Stimulated activated CD8-positive, alpha-beta memory T cell treated with anti-CD3 and anti-CD28 coated beads, Interleukin-12 subunit alpha, Interleukin-12 subunit beta, amount 100 ng/mL, for 1 hour (primary cell): ENCODE results near the gene FIBP.
A peak's percentile ranks its signal among the peaks of the same experiment; 100 is the strongest.
"Not testable (repeated sequence)": the region's sequence is repeated elsewhere in the genome, so short reads cannot be mapped to it uniquely, and the experiment has no call there.

ENCODE experiments used
- DNase-seq: peaks from one replicate; pipeline ENCODE4 v3.0.0-alpha.2; 2020; ENCODE audit warnings: low read depth

Gene FIBP

GRCh38 chr11:65859095-65859811 is 29.0 kb downstream of the FIBP start:
- peak; percentile 97 for DNase-seq

GRCh38 chr11:65858681-65859087 is 29.6 kb downstream of the FIBP start:
- no peak for DNase-seq

- peak; percentile 94 for DNase-seq
These were observed 30.2 kb downstream of the FIBP start, which contains the start of gene CFL1 for GRCh38 chr11:65857853-65858680. TSS of gene CFL1 (minus strand) at chr11:65858180. CDS start at chr11:65858099, 81 bp downstream.

DNA sequence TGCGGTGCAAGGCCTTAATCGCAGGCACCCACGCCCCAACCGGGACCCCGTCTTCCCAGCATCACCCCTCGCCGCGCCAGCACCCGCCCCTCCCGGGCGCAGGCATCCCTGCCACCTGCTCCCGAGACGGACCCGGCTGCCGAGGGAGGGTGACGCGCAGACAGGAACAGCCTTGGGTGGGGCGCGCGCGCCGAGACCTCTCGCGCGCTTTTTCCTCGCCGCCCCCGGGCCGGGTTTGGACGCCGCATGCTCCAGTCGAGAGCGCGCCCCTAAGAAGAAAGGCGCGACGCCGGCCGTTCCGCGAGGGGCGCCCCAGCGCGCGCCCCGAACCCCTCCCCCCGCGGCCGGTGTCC is 30.8 kb downstream of the FIBP start:
- DNase-seq = no peak

- DNase-seq = peak; percentile 68
These were observed 31.4 kb downstream of the FIBP start for GRCh38 chr11:65856689-65857499.

GRCh38 chr11:65855927-65856363 is 32.3 kb downstream of the FIBP start:
- DNase-seq = no peak

DNA sequence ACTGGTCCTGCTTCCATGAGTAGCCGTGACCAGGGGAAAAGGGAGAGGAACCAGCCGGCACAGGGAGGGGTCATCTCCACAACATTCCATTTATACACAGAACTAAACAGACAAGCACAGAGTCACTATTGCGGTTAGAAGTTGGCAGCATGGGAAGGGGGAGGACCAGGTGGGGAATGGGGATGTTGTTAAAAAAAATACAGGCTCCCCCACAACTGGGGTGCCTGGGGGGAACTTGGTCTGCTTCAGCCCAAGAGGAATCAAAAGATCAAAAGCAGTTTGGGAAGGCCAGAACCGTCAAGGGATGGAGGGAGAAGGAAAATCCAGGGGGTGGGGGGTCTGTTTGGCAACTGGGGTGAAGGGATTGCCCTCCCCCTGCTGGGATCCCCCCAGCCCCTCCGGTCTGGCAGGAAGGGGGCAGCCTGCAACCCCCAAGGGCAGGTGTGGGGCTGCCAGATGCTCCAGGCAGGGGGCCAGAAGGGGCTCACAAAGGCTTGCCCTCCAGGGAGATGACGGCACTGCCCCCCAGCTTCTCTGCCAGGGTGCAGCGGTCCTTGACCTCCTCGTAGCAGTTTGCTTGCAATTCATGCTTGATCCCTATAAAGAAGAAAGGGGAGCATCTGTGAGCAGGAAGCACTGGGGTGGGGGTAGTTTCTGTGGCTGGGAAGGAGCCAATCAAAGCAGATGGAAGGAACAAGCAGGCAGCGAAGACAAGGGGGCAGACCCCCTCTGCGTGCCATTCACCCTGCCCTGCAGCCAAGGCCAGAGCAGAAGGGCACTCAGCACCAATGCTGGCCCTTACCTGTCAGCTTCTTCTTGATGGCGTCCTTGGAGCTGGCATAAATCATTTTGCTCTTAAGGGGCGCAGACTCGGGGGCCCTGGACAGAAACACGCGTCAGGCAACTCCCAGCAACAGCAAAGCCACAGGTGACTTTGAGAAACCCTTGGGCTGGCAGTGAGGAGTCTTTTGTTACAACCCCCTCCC is 33.1 kb downstream of the FIBP start:
- DNase-seq = no peak

DNA sequence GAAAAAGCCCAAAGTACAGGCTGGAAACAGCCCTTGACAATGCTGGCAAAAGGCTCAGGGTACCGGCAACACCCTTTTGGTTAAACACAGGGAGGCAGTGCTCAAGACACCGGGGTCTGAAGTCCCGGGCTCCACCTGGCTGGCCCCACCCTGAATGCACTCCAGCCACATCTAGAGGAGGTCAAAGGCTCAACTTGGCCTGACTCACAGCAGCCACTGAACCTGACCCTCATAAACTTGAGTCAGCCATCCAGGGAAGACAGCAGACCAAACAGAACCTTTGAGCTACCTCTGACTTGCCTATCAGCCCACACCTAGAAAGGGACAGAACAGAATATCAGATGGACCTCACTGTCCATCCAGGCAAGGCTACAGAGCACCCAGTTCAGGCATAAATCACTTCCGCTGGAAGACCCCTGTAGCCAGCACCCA is 34.1 kb downstream of the FIBP start:
- DNase-seq = no peak

DNA sequence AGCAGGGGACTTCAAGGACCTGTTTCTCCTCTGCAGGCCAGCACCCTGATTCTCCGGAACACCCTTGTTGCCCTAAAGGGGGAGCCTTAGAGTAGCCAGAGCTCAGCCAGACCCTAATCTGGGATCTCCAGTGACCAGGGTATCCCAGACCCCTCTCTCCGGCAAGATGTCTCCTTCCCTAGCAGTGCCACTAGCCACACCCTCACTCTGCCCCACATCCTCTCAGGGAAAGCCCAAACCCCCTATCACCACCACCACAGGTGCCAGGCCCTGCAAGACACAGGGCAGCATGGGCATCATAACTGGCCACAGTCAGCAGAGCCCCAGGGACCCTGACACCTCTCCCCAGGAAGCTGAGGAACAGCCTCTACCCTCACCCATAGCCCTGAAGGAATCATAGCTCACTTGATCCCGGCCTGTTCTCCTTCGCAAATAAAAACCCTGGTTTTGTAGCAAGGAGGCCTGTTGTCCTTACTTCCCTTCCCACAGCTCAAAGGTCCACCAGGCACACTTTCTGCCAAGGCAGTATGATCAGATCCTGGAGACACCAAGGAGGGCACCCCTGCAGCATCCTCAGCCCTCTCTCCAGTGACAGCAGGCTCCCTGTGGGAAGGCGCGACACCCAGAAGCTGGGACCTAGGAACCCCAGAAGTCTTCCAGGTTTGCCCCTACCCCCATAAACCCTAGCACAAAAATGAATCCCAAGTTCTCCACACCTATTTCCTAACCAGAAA is 34.9 kb downstream of the FIBP start:
- no peak for DNase-seq

- DNase-seq = no peak
These were observed 35.6 kb downstream of the FIBP start for GRCh38 chr11:65852508-65853245.

DNA sequence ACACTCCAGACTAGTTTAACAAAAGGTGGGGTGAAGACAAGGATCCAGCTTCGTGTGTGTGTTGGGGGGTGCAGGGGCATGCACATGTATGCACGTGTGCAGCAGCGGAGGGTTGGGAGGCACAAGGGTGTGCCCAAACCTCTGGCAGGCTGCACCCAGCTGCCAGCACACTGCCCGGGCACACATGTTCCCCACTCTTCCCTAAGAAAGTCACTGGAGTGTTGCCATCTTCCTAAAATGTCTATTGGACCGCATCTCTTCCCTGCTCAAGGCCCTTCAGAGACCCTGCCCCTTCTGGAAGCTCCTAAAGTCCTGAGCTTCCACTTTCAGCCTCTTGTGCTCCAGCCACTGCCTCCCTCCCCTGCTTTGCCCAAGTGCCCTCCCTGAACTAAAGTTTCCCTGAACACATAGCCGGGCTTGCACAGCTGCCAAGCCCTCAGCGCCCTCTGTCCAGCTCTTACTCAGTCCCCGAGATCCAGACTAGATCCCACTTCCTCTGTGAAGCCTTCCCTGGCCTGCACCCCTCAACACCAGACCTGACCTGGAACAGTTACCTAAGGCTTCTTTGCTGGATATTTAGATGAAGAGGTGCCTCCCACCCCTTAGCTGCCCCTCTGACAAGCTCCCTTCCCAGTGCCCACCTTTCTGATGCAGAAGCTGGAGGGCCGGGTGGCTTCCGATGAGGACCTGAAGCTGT is 36.3 kb downstream of the FIBP start:
- no peak for DNase-seq

GRCh38 chr11:65851083-65851579 is 37.1 kb downstream of the FIBP start:
- no peak for DNase-seq

DNA sequence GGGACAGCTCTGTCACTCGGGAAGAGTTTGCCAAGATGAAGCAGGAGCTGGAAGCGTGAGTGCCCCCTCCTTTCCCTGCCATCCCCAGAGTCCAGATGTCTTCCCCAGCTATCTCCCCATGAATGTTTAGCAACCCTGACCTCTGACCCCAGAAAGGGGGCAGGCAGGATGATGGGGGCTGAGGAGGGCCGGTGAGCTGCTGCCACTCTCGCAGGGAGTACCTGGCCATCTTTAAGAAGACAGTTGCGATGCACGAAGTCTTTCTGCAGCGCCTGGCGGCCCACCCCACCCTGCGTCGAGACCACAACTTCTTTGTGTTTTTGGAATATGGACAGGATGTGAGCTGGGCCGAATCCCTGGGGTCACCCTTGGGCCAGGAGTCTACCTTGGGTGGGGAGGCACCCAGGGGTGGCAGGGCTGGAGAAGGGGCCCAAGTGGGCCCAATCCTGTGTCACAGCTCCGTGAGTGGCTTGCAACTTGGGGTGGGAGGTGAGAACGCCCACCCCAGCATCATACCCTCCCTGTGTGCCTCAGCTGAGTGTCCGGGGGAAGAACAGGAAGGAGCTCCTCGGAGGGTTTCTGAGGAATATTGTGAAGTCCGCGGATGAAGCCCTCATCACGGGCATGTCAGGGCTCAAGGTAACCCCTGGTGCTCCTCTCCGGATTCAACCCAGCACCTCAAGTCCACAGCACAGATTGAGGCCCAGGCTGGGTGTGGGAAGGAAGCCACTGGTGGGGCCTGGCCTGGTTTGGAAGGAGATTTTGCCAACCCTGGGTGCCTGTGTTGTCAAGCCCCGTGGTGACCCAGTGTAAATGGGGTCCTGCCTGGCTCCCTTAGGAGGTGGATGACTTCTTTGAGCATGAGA is 37.8 kb downstream of the FIBP start:
- no peak for DNase-seq

DNA sequence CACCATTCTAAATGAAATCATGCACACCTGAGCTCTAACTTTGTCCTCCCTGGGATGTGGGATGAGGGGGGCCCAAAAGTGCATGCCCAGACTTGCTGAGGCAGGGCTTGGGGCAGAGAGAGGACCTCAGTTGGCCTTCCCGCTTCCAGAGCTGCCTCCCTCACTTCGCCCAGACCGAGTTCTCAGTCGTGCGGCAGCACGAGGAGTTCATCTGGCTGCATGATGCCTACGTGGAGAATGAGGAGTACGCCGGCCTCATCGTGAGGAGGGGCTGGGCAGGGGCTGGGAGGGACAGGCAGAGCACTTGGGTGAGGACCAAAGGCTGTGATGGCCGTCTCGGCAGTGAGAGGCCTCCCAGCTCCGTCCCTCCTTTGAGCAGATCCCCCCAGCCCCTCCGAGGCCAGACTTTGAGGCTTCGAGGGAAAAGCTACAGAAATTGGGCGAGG is 38.5 kb downstream of the FIBP start:
- no peak for DNase-seq

DNA sequence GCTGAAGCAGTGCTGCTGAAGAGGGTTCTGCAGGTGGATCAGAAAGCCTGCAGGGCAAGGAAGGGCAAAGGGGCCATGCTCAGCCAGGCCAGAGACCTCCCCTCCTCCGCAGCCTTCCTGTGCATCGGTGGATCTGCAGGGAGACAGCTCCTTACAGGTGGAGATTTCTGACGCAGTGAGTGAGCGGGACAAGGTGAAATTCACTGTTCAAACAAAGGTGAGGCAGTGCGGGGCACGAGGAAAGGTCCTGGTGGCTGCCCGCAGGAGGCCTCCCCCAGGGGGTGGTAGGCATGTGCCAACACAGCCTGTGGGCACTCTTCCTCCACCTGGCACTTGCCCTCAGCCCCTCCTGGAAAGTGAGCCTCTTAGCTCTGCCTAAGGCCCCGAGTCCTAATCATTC is 38.9 kb downstream of the FIBP start:
- no peak for DNase-seq

DNA sequence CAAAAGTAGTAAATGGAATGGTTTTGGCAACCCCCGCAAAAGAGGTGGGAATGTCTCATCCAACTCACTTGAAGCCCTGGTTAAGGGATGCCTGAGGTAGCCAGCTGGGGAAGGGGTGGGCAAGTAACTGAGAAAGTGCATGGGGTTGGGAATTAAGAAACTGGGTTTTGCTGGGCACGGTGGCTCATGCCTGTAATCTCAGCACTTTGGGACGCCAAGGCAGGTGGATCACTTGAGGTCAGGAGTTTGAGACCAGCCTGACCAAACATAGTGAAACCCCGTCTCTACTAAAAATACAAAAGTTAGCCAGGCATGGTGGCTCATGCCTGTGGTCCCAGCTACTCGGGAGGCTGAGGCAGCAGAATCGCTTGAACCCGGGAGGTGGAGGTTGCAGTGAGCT is 39.6 kb downstream of the FIBP start:
- DNase-seq = not testable (repeated sequence)

- no peak for DNase-seq
These were observed 40.5 kb downstream of the FIBP start for GRCh38 chr11:65847746-65848145.
